ENCODE data around the gene SIGLEC6.

SIGLEC6 gene

GRCh38 chr19:51468545-51468920 is 62.9 kb downstream of the SIGLEC6 start:
- Histone ChIP-seq H3K4me3 (IDR thresholded peaks at IDR 0.05; ENCODE audit: insufficient read depth, low read depth, low read length) (no peak overlapping the region), H3K36me3 (ENCODE audit: insufficient read depth) (no peaks in the 10 kb centered on the region), H3K27me3 (ENCODE audit: insufficient read depth, low read depth) (peaks cover 4% of the 10 kb centered on the region; the same call in 1 of the 2 replicates), H3K9ac (no peak overlapping the region), H3K27ac (no peak overlapping the region), H4K20me1 (ENCODE audit: insufficient read depth) (no peaks in the 10 kb centered on the region), H2AFZ (ENCODE audit: low read depth) (no peak overlapping the region), H3K79me2 (ENCODE audit: insufficient read depth, low read depth) (no peaks in the 10 kb centered on the region), H3K4me1 (ENCODE audit: low read depth, poor library complexity, severe bottlenecking) (no peaks in the 10 kb centered on the region), H3K4me2 (no peak overlapping the region)
- TF ChIP-seq CTCF (conservative IDR thresholded peaks at IDR 0.05; ENCODE audit: low read depth, low read length), result no peak

- Histone ChIP-seq H3K9ac (no peak overlapping the region), H2AFZ (ENCODE audit: low read depth) (no peak overlapping the region), H3K79me2 (ENCODE audit: insufficient read depth, low read depth) (no peaks in the 10 kb centered on the region), H3K27me3 (ENCODE audit: insufficient read depth, low read depth) (peaks cover 4% of the 10 kb centered on the region; the same call in 1 of the 2 replicates), H3K36me3 (ENCODE audit: insufficient read depth) (no peaks in the 10 kb centered on the region), H3K4me1 (ENCODE audit: low read depth, poor library complexity, severe bottlenecking) (no peaks in the 10 kb centered on the region), H3K4me2 (no peak overlapping the region), H3K27ac (no peak overlapping the region), H4K20me1 (ENCODE audit: insufficient read depth) (no peaks in the 10 kb centered on the region), H3K4me3 (IDR thresholded peaks at IDR 0.05; ENCODE audit: insufficient read depth, low read depth, low read length) (no peak overlapping the region)
- no peak for TF ChIP-seq CTCF (conservative IDR thresholded peaks at IDR 0.05; ENCODE audit: low read depth, low read length)
Observed at GRCh38 chr19:51467864-51468544, 63.5 kb downstream of the SIGLEC6 start.

All from KMS-11 (cell line).